Calu3 (cell line): ENCODE data around the gene MICAL3. TPM values are rescaled to one million over a fixed set of nuclear protein-coding genes. Genes with fewer than 3 reads are reported as not detected.
"Not testable (repeated sequence)": the region's sequence is repeated elsewhere in the genome, so short reads cannot be mapped to it uniquely, and the experiment has no call there.

Experiments used
- BruUV-seq: library from RNA; stranded (reverse); fragments of 400-500 nt; replicated peaks from 2 replicates; lab custom pipeline; 2021; lab: Mats Ljungman, UMichigan
- CTCF ChIA-PET: fragments of 300-600 bp; sonication (Branson Sonifier 250); formaldehyde crosslinking; loops from one replicate; lab custom pipeline; 2022; ENCODE audit warnings: antibody characterized with exemption; lab: Charles Lee
- DNase-seq: peaks from one replicate; pipeline ENCODE4 v3.0.0; 2022
- H3K27ac Mint-ChIP-seq: one replicate; pipeline ENCODE4 v1.8.0; 2022; ENCODE audit warnings: mixed read lengths; ENCODE audit not compliant: unreplicated experiment
- H3K27me3 Mint-ChIP-seq: one replicate; pipeline ENCODE4 v1.8.0; 2022; ENCODE audit warnings: mixed read lengths; ENCODE audit not compliant: unreplicated experiment
- H3K36me3 Mint-ChIP-seq: one replicate; pipeline ENCODE4 v1.8.0; 2022; ENCODE audit warnings: mild to moderate bottlenecking, moderate library complexity, mixed read lengths; ENCODE audit not compliant: insufficient read depth, unreplicated experiment
- H3K4me1 Mint-ChIP-seq: one replicate; pipeline ENCODE4 v1.8.0; 2022; ENCODE audit warnings: mild to moderate bottlenecking, low read depth, mixed read lengths; ENCODE audit not compliant: unreplicated experiment
- H3K4me3 Mint-ChIP-seq: one replicate; pipeline ENCODE4 v1.8.0; 2022; ENCODE audit warnings: mild to moderate bottlenecking, low read depth, moderate library complexity, mixed read lengths; ENCODE audit not compliant: unreplicated experiment
- H3K9me3 Mint-ChIP-seq: one replicate; pipeline ENCODE4 v1.8.0; 2022; ENCODE audit warnings: low read depth, mixed read lengths; ENCODE audit not compliant: unreplicated experiment
- CTCF ChIP-seq: fragments of 200-600 bp; IDR thresholded peaks from one replicate; pipeline ENCODE4 v1.8.0; 2022; ENCODE audit warnings: antibody characterized with exemption; ENCODE audit not compliant: unreplicated experiment
- intact Hi-C: fragments of 100-400 bp; cut with micrococcal nuclease; formaldehyde crosslinking; loops from one replicate; pipeline ENCODE4 v1.10.0; 2022; ENCODE audit not compliant: unreplicated experiment
- total RNA-seq: library from RNA; stranded (reverse); gene quantifications from 2 replicates; pipeline ENCODE4 v1.2.3, GENCODE V29; 2022

Gene MICAL3
- total RNA-seq, 1 experiment from 2014 or later: 60.6 TPM

DNA sequence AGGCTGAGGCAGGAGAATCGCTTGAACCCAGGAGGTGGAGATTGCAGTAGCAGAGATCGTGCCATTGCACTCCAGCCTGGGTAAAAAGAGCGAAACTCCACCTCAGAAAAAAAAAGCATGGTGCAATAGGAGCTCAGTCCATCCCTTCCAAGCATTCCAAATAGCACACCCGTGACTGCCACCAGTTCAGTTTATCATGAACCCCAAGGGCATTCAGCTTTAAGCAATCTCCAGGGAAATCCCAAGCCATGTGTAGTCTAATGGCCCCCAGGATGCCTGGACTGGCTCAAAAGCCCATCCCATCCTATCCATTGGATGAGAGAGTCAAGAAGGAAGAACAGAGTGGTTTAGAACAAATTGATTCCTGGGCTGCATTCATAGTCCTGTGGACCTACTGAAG, 16.2 kb downstream of the MICAL3 start:
- Mint-ChIP-seq H3K36me3 (no peaks in the 10 kb centered on the region), H3K4me3 (no peak overlapping the region), H3K9me3 (no peaks in the 10 kb centered on the region), H3K4me1 (no peaks in the 10 kb centered on the region), H3K27me3 (no peaks in the 10 kb centered on the region), H3K27ac (no peak overlapping the region)
- CTCF ChIA-PET: interaction anchor here (0.7 kb wide), 1 partner anchor 19 kb away, joined by 3 read pairs; no protein-coding TSS in a partner anchor
- no TSS peak for BruUV-seq
- DNase-seq: no peak
- TF ChIP-seq CTCF: no peak
- intact Hi-C loops: loop anchor here (10.0 kb wide), 1 partner anchor 173 kb away; no protein-coding TSS in a partner anchor

GRCh38 chr22:18005201-18005926, 19.0 kb downstream of the MICAL3 start:
- no peak for DNase-seq
- BruUV-seq: no TSS peak

GRCh38 chr22:18001894-18002315, 22.5 kb downstream of the MICAL3 start:
- not testable (repeated sequence) for H3K9me3 Mint-ChIP-seq, H3K27me3 Mint-ChIP-seq, BruUV-seq, DNase-seq
- Mint-ChIP-seq H3K4me1 (peaks cover 32% of the 10 kb centered on the region), H3K36me3 (peaks cover 26% of the 10 kb centered on the region), H3K27ac (peak overlapping the region; percentile 91), H3K4me3 (peak overlapping the region; percentile 70)
- CTCF ChIA-PET: interaction anchor here (0.9 kb wide), 1 partner anchor 74 kb away, joined by 4 read pairs; no protein-coding TSS in a partner anchor
- intact Hi-C loops: loop anchor here (2.0 to 10.0 kb wide), 3 partner anchors 60 to 167 kb away; partner anchors contain the start of gene PEX26

More at GRCh38 chr22:18005201-18005926, 19.0 kb downstream of the MICAL3 start:
- TF ChIP-seq CTCF: no peak
- no peak overlapping the region for H3K27ac Mint-ChIP-seq
- H3K4me1 Mint-ChIP-seq: peaks cover 10% of the 10 kb centered on the region
- no peaks in the 10 kb centered on the region for H3K27me3 Mint-ChIP-seq
- H3K36me3 Mint-ChIP-seq: peaks cover 17% of the 10 kb centered on the region
- CTCF ChIA-PET: no interaction called here
- intact Hi-C loops: loop anchor here (10.0 kb wide), 1 partner anchor 171 kb away; no protein-coding TSS in a partner anchor
- no peak overlapping the region for H3K4me3 Mint-ChIP-seq
- no peaks in the 10 kb centered on the region for H3K9me3 Mint-ChIP-seq

DNA sequence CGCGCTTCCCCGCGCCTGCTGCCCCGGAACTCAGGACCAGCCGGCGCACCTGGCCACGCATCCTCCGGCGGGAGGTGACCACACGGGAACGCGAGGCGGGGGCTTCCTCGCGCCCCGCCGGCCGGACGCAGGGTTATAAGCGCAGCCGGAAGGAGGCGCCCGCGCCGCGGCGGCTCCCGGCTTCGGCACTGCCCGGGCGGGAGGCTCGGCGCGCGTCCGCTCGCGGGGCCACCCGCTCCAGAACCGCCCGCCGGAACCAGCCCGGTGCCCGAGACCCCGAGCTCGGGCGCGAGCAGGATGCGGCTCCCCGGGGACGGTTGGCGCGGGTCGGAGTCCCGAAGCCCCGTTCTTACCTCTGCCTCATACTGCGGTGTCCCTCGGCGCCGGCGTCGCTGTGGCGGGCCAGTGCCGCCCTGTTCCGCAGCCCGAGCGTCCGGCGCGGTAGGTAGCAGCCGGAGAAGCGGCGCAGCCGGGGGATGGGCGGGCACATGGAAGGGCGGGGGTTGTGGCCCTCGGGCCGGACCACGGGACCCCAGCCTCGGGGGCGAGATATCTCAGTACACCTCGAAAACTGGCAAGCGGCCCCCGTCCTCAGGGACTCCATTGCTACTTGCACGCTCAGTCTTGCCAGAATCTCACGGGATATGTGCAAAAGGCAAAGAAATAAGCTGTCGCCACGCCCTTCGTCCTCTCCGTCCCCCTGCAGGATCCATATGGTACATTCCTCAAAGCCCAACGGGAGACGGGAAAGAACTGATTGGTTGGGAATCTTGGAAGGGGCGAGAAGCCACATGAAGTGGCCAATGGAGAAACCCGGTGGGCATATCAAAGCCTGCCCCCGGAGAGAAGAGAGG, 23.1 kb downstream of the MICAL3 start:
- Mint-ChIP-seq H3K27ac (peak overlapping the region; percentile 91), H3K9me3 (no peaks in the 10 kb centered on the region), H3K4me1 (peaks cover 36% of the 10 kb centered on the region), H3K27me3 (no peaks in the 10 kb centered on the region), H3K36me3 (peaks cover 26% of the 10 kb centered on the region), H3K4me3 (peak overlapping the region; percentile 70)
- DNase-seq: peak; percentile 91
- CTCF ChIA-PET: interaction anchor here (0.7 to 2.3 kb wide), 4 partner anchors 60 to 76 kb away, joined by 4 to 24 read pairs (median 6); partner anchors contain the start of gene PEX26
- TF ChIP-seq CTCF: peak; percentile 47
- intact Hi-C loops: loop anchor here (2.0 to 10.0 kb wide), 3 partner anchors 61 to 166 kb away; partner anchors contain the start of gene PEX26
- BruUV-seq: no TSS peak
